T-cell (primary cell): ENCODE results near the gene DDIT3. TPM values are rescaled to one million over a fixed set of nuclear protein-coding genes. Genes with fewer than 3 reads are reported as not detected.

Experiments used
- ATAC-seq, 4 experiments: fragments of 200-7000 bp in 3 of 4; fragments of 150-1000 bp in 1 of 4; cut with Tn5 transposase; replicated peaks in 1 of 4; 1 replicate in 3 of 4; 2 replicates in 1 of 4; pipeline ENCODE4 v1.10.0; 2021; ENCODE audit warnings: moderate library complexity in 3 of 4, mild to moderate bottlenecking in 2 of 4, moderate number of reproducible peaks in 1 of 4
- CTCF ChIA-PET, 2 donors: fragments of 300-600 bp; sonication (Branson Sonifier 250); formaldehyde crosslinking; loops; one replicate each; lab custom pipeline; 2022; ENCODE audit warnings: antibody characterized with exemption in 2 of 2; lab: Charles Lee
- POLR2A ChIA-PET, 2 donors: fragments of 300-600 bp; sonication (Branson Sonifier 250); formaldehyde crosslinking; loops; one replicate each; lab custom pipeline; 2022; ENCODE audit warnings: antibody characterized with exemption in 2 of 2; lab: Charles Lee
- DNase-seq, 35 experiments: peaks; one replicate each; pipeline versions ENCODE4 v3.0.0 to v3.0.0-alpha.2; 2013 to 2023
- H3K27ac ChIP-seq: one replicate; pipeline ENCODE4 v1.5.1; 2013; ENCODE audit warnings: low read length
- H3K27me3 ChIP-seq, 2 experiments: replicated peaks in 1 of 2; 1 replicate in 1 of 2; 2 replicates in 1 of 2; pipeline versions ENCODE4 v1.6.1 to v1.7.0; 2013; ENCODE audit warnings: low read length in 1 of 2, mixed read lengths in 1 of 2; ENCODE audit not compliant: control insufficient read depth in 2 of 2, insufficient read depth in 2 of 2; ENCODE audit errors: extremely low read depth in 1 of 2
- H3K36me3 ChIP-seq, 2 donors: 1 replicate in 1 of 2; 2 replicates in 1 of 2; pipeline versions ENCODE4 v1.6.1 to v1.7.0; 2013; ENCODE audit warnings: low read length in 1 of 2; ENCODE audit not compliant: control insufficient read depth in 2 of 2, insufficient read depth in 1 of 2; ENCODE audit errors: extremely low read depth in 1 of 2
- H3K4me1 ChIP-seq, 2 experiments: 1 replicate in 1 of 2; 2 replicates in 1 of 2; pipeline versions ENCODE4 v1.6.1 to v1.7.0; 2013; ENCODE audit warnings: low read length in 2 of 2, mixed read lengths in 1 of 2; ENCODE audit not compliant: insufficient read depth in 2 of 2, control insufficient read depth in 1 of 2; ENCODE audit errors: extremely low read depth in 1 of 2
- H3K4me3 ChIP-seq, 2 donors: 1 replicate in 1 of 2; 2 replicates in 1 of 2; pipeline versions ENCODE4 v1.5.1 to v1.7.0; 2013; ENCODE audit warnings: mild to moderate bottlenecking in 2 of 2, low read length in 1 of 2, moderate library complexity in 1 of 2; ENCODE audit not compliant: control insufficient read depth in 1 of 2; ENCODE audit errors: extremely low read depth in 1 of 2
- H3K9me3 ChIP-seq: 2 replicates; pipeline ENCODE4 v1.7.0; 2013
- H3K27ac Mint-ChIP-seq, 2 donors: one replicate each; pipeline ENCODE4 v1.8.0; 2020 to 2021; ENCODE audit warnings: mild to moderate bottlenecking in 2 of 2, mixed read lengths in 2 of 2
- H3K27me3 Mint-ChIP-seq, 2 donors: one replicate each; pipeline ENCODE4 v1.8.0; 2021 to 2022; ENCODE audit warnings: mixed read lengths in 2 of 2
- H3K36me3 Mint-ChIP-seq: one replicate; pipeline ENCODE4 v1.8.0; 2021; ENCODE audit warnings: mixed read lengths
- H3K4me1 Mint-ChIP-seq, 3 donors: one replicate each; pipeline ENCODE4 v1.8.0; 2020 to 2022; ENCODE audit warnings: mixed read lengths in 3 of 3, mild to moderate bottlenecking in 1 of 3
- H3K4me3 Mint-ChIP-seq, 3 donors: one replicate each; pipeline ENCODE4 v1.8.0; 2020 to 2022; ENCODE audit warnings: mild to moderate bottlenecking in 3 of 3, mixed read lengths in 3 of 3, moderate library complexity in 3 of 3
- H3K9me3 Mint-ChIP-seq, 3 donors: one replicate each; pipeline ENCODE4 v1.8.0; 2020 to 2022; ENCODE audit warnings: mixed read lengths in 3 of 3
- WGBS: methylation state at CpG from one replicate; pipeline ENCODE4 v1.1.5; 2013; ENCODE audit warnings: missing lambda C conversion rate; ENCODE audit not compliant: insufficient coverage; 5-methylcytosine and 5-hydroxymethylcytosine counted together
- total RNA-seq, 35 experiments: library from RNA in 6 of 35; stranded (reverse) in 6 of 35; fragments of 120-200 nt in 1 of 35; gene quantifications; one replicate each; pipeline versions ENCODE4 v1.2.1 to v1.2.4 and lab custom pipeline; 2013 to 2026

The DDIT3 gene
- total RNA-seq, 5 donors from 2014 or later (not counting 1 experiment from before 2014, with no cell fraction given) = 34.5 to 93.5 (median 40.7) TPM

DNA sequence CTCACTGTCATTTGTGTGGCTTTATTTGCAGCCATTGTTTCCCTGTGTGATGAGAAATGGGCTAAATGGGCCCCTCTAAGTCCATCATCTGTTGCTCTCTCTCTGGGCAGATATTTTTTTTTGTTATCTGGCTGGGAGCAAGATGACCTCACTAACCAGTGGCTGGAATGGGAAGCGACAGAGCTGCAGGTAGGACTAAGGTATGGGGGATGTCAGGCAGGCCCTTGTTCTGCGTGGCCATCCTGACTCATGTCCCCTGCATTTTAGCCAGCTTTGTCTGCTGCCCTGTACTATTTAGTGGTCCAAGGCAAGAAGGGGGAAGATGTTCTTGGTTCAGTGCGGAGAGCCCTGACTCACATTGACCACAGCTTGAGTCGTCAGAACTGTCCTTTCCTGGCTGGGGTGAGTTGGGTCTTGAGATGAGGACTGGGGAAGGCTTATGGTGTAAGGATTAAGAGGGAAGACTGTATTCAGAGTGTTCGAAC, 31.1 kb downstream of the DDIT3 start:
- DNase-seq (no peak), ATAC-seq (no peak)
- H3K27ac Mint-ChIP-seq = peak overlapping the region; percentile 68 to 95
- H3K4me3 Mint-ChIP-seq = peak overlapping the region; percentile 90 to 98 (median 96)
- no peak overlapping the region for H3K27ac ChIP-seq
- H3K4me3 ChIP-seq = peak overlapping the region in 1 of 2 donors; percentile 94
- peaks cover 12 to 23% of the 10 kb centered on the region in 2 experiments for H3K4me1 ChIP-seq
- H3K36me3 Mint-ChIP-seq = peaks cover 21% of the 10 kb centered on the region
- ChIA-PET POLR2A (interaction anchor here (0.5 to 0.7 kb wide), 3 partner anchors 14 to 54 kb away, joined by 3 to 6 read pairs (median 4); no protein-coding TSS in a partner anchor), CTCF (interaction anchor here in 1 of 2 donors (0.8 kb wide), 1 partner anchor 30 kb away, joined by 3 read pairs; no protein-coding TSS in a partner anchor)
- no peaks in the 10 kb centered on the region for H3K27me3 Mint-ChIP-seq
- H3K9me3 ChIP-seq = no peaks in the 10 kb centered on the region
- H3K9me3 Mint-ChIP-seq = no peaks in the 10 kb centered on the region
- 100% methylated on average over 3 of the region's 5 CpGs for WGBS
- no peaks in the 10 kb centered on the region for H3K27me3 ChIP-seq
- H3K36me3 ChIP-seq = peaks cover 12 to 40% of the 10 kb centered on the region in 2 donors
- peaks cover 31 to 38% (median 36%) of the 10 kb centered on the region in 3 donors for H3K4me1 Mint-ChIP-seq

DNA sequence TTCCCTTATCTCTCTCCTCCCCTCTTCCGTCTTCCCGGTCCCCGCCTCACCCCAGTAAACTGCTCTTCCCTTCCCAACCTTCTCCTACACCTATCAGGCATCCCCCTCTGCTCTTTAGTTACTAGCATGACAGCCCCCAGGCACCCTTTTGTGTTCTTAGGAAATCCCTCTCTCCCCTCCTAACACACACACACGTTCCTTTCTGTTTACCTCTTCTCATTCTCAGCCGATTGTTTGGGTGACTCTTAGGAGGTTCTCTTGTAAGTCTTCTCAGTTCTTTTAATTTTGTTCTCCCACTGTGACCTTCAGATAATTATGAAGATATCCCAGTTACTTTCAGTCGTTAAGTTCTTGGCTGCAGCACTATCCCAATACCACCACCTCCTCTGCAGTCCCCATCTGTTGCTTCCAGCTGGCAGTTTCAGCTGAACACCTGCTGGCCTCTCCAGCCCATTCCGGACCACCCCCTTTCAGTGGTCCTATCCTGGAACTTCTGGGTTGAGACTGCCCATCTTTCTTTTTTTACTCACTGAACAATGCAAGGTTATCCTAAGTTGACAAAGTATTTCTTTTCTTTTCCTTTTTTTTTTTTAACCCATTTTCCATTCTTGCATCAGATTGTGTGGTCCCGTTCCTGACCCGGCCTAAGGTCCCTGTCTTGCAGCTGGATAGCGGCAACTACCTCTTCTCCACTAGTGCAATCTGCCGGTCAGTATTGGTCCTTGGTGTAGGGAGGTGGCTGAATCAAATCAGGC, 31.7 kb downstream of the DDIT3 start:
- Histone ChIP-seq H3K36me3 (peaks cover 12 to 37% of the 10 kb centered on the region in 2 donors), H3K4me1 (peaks cover 12 to 23% of the 10 kb centered on the region in 2 experiments), H3K27me3 (no peaks in the 10 kb centered on the region), H3K4me3 (peak overlapping the region; percentile 94 to 95), H3K9me3 (no peaks in the 10 kb centered on the region), H3K27ac (peak overlapping the region; percentile 66)
- DNase-seq (no peak), ATAC-seq (no peak)
- ChIA-PET CTCF (interaction anchor here in 1 of 2 donors (0.8 kb wide), 1 partner anchor 30 kb away, joined by 3 read pairs; no protein-coding TSS in a partner anchor), POLR2A (interaction anchor here (0.6 to 0.7 kb wide), 2 partner anchors 13 to 53 kb away, joined by 3 to 4 read pairs; no protein-coding TSS in a partner anchor)
- H3K27ac Mint-ChIP-seq = peak overlapping the region; percentile 94 to 95
- no peaks in the 10 kb centered on the region for H3K9me3 Mint-ChIP-seq
- peaks cover 21% of the 10 kb centered on the region for H3K36me3 Mint-ChIP-seq
- peak overlapping the region; percentile 90 to 98 (median 96) for H3K4me3 Mint-ChIP-seq
- WGBS = 6% methylated on average over 5 of the region's 11 CpGs
- peaks cover 31 to 38% (median 36%) of the 10 kb centered on the region in 3 donors for H3K4me1 Mint-ChIP-seq
- H3K27me3 Mint-ChIP-seq = no peaks in the 10 kb centered on the region

DNA sequence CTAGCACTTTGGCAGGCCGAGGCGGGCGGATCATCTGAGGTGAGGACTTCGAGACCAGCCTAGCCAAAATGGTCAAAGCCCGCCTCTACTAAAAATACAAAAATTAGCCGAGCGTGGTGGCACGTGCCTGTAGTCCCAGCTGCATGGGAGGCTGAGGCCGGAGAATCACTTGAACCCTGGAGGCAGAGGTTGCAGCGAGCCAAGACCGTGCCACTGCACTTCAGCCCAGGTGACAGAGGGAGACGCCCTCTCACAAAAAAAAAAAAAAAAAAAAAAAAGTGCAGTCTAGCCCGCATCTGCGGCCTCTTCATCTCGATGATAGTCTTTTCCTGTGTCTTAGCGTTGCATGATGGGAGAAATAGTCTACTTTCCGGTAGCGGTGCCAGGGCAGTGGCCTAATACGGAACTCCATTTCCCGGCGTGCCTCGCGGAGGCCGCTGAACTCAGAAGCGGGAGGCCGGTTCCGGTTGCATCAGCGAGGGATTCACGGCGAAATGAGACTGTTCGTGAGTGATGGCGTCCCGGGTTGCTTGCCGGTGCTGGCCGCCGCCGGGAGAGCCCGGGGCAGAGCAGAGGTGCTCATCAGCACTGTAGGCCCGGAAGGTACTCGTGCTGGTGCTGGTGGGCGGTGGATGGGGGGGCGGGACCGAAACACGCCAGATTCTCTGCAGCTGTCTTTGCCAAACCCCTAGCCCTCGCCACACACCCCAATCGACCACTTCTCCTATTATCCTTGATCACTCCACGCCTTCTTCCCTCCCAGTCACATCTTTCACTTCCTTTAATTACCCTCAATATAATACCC, 32.5 kb downstream of the DDIT3 start, which contains the start of gene MARS1:
Gene MARS1 (plus strand): TSS at position 472 of the 805 bp plus-strand sequence. CDS start 23 bp downstream, at position 495.
- H3K9me3 ChIP-seq = no peaks in the 10 kb centered on the region
- WGBS = 6% methylated on average over 33 of the region's 47 CpGs
- peaks cover 11 to 35% of the 10 kb centered on the region in 2 donors for H3K36me3 ChIP-seq
- peaks cover 12 to 23% of the 10 kb centered on the region in 2 experiments for H3K4me1 ChIP-seq
- H3K27ac ChIP-seq = peak within 1 kb of the TSS; percentile 66
- ChIA-PET POLR2A (no interaction called here), CTCF (interaction anchor here in 1 of 2 donors (1.4 kb wide), 2 partner anchors 11 to 29 kb away, joined by 3 to 6 read pairs; no protein-coding TSS in a partner anchor)
- no peaks in the 10 kb centered on the region for H3K27me3 Mint-ChIP-seq
- peaks cover 18% of the 10 kb centered on the region for H3K36me3 Mint-ChIP-seq
- H3K27ac Mint-ChIP-seq = peak within 1 kb of the TSS; percentile 94 to 95
- peak within 1 kb of the TSS; percentile 94 to 95 for H3K4me3 ChIP-seq
- H3K4me1 Mint-ChIP-seq = peaks cover 38 to 40% (median 38%) of the 10 kb centered on the region in 3 donors
- peak; percentile 74 to 97 (median 91) for DNase-seq
- ATAC-seq = peak; percentile 98 to 99 (median 98)
- H3K9me3 Mint-ChIP-seq = no peaks in the 10 kb centered on the region
- H3K27me3 ChIP-seq = no peaks in the 10 kb centered on the region
- peak within 1 kb of the TSS; percentile 90 to 98 (median 96) for H3K4me3 Mint-ChIP-seq

DNA sequence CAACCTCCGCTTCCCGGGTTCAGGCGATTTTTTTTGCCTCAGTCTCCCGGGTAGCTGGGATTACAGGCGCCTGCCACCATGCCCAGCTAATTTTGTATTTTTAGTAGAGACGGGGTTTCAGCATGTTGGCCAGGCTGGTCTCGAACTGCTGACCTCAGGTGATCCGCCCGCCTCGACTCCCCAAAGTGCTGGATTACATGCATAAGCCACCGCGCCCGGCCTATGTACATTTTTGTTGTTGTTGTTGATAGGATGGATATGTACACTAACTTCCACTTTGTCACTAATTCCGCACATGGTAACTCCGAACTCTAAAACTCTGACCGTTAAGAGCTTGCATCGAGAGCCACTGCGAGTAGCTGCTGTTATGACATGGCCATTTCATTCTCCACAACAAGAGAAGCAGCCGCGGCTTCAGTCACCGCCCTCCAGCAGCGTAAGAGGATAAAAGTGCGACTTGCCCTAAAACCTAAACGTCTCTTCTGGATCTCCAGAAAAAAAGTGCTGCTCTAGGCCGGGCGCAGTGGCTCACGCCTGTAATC, 33.2 kb downstream of the DDIT3 start:
- peak overlapping the region in 1 of 2 donors; percentile 94 for H3K27ac Mint-ChIP-seq
- peak overlapping the region in 1 of 3 donors; percentile 98 for H3K4me3 Mint-ChIP-seq
- no peaks in the 10 kb centered on the region for H3K9me3 ChIP-seq
- H3K27ac ChIP-seq = no peak overlapping the region
- WGBS = 93% methylated on average over 26 of the region's 27 CpGs
- peaks cover 15% of the 10 kb centered on the region for H3K36me3 Mint-ChIP-seq
- no peaks in the 10 kb centered on the region for H3K27me3 ChIP-seq
- H3K4me1 ChIP-seq = peaks cover 12 to 23% of the 10 kb centered on the region in 2 experiments
- H3K4me3 ChIP-seq = no peak overlapping the region
- DNase-seq = no peak
- ATAC-seq = no peak
- H3K9me3 Mint-ChIP-seq = no peaks in the 10 kb centered on the region
- POLR2A ChIA-PET = interaction anchor here in 1 of 2 donors (0.6 kb wide), 1 partner anchor 21 kb away, joined by 4 read pairs; no protein-coding TSS in a partner anchor
- peaks cover 9 to 29% of the 10 kb centered on the region in 2 donors for H3K36me3 ChIP-seq
- CTCF ChIA-PET = interaction anchor here in 1 of 2 donors (1.4 kb wide), 2 partner anchors 10 to 28 kb away, joined by 3 to 6 read pairs; no protein-coding TSS in a partner anchor
- H3K27me3 Mint-ChIP-seq = no peaks in the 10 kb centered on the region
- peaks cover 38 to 39% (median 38%) of the 10 kb centered on the region in 3 donors for H3K4me1 Mint-ChIP-seq

DNA sequence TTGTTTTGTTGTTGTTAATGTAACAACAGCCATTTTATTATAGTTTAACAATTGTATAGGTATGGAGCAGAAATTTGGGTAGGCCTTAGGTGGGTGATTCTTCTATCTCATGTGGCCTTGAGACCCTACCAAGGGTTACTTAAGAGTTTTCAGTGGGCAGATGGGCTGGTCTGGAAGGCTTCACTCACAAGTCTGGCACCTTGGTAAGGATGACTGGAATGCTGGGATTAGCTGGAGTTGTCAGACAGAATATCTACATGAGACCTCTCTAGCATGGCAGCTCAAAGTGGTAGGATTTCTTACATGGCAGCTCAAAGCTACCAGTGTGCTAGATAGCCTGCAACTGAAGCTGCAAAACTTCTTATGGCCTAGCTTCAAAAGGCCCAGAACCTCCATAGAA, 34.6 kb downstream of the DDIT3 start:
- H3K27me3 Mint-ChIP-seq = no peaks in the 10 kb centered on the region
- H3K9me3 Mint-ChIP-seq = no peaks in the 10 kb centered on the region
- DNase-seq (no peak), ATAC-seq (no peak)
- POLR2A ChIA-PET = no interaction called here
- H3K4me1 ChIP-seq = peaks cover 16 to 36% of the 10 kb centered on the region in 2 experiments
- CTCF ChIA-PET = interaction anchor here in 1 of 2 donors (0.5 to 0.9 kb wide), 3 partner anchors 8 to 33 kb away, joined by 3 to 6 read pairs (median 4); no protein-coding TSS in a partner anchor
- H3K27me3 ChIP-seq = no peaks in the 10 kb centered on the region
- no peak overlapping the region for H3K4me3 ChIP-seq
- peaks cover 3 to 17% of the 10 kb centered on the region in 2 donors for H3K36me3 ChIP-seq
- no peaks in the 10 kb centered on the region for H3K9me3 ChIP-seq
- no peak overlapping the region for H3K4me3 Mint-ChIP-seq
- H3K4me1 Mint-ChIP-seq = peaks cover 43 to 47% (median 46%) of the 10 kb centered on the region in 3 donors
- H3K27ac ChIP-seq = no peak overlapping the region
- peak overlapping the region in 1 of 2 donors; percentile 39 for H3K27ac Mint-ChIP-seq
- H3K36me3 Mint-ChIP-seq = peaks cover 8% of the 10 kb centered on the region
